GM18526 (cell line): ENCODE measurements around the gene IDH3B.

Source experiments
- POLR2A ChIP-seq: IDR thresholded peaks from 3 replicates; pipeline ENCODE4 v1.6.1; 2011; ENCODE audit not compliant: insufficient read length; ENCODE audit errors: extremely low read depth

Gene IDH3B

DNA sequence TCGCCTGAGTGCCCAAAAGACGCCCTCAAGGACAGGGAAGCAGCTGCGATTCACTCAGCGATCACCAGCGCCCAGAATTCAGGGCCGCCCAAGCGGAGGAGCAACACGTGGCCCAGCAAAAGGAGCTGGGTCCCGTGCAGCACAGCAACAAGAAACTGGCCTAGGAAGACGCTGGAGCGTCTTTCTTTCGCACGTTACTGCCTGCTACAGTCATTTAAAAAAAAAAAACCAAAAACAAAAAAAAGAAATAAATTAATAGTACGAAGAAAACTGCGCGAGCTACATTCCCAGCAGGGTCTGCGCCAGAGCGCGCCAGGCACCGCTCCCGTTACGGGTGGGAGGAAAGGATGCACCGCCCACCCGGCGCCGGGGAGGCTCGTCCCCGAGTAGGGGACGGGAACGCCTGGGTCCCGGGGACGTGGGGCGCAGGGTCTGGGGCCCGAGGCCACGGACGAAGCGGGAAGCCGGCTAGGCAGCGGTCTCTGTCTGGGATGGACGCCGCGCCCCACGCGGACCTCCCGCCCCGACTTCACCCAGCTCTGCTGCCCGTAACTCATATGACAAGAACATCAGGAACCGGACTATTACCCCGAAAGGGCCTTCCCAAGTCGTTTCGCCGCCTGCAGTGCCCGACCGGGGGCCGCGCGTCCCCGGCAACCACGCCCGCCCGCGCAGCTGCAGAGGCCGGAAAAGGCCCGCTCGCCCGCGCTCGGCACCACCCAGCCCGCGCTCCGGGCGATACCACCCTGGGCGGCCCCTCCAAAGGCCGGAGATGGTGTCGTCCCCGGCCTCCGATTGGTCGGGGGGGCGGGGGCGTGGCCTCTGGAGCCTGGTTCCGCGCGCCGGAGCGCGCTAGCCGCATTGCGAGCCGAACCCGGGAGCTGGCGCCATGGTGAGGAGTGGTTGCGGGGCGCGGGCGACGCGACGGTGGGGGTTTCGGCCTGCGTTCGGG is 12.0 kb downstream of the IDH3B start, which contains the start of gene NOP56:
Gene NOP56 (plus strand): TSS at position 861 of the 952 bp plus-strand sequence. CDS start 29 bp downstream, at position 890.
- peak; percentile 98 for TF ChIP-seq POLR2A

DNA sequence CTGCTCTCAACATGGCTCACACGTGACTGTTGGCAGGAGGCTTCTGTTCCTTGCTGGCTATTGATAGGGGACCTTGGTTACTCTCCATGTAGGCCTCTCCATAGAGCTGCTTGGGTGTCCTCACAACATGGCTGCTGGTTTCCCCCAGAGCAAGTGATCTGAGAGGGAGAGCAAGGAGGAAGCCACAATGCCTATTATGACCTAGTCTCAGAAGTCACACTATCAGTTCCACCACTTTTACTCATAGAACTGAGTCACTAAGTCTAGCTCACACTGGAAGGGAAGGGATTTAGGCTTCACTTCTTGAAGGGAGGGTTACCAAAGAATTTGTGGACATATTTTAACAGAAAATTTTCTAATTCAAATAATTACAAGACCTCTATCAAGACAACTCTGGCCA is 20.3 kb downstream of the IDH3B start:
- TF ChIP-seq POLR2A, result no peak

DNA sequence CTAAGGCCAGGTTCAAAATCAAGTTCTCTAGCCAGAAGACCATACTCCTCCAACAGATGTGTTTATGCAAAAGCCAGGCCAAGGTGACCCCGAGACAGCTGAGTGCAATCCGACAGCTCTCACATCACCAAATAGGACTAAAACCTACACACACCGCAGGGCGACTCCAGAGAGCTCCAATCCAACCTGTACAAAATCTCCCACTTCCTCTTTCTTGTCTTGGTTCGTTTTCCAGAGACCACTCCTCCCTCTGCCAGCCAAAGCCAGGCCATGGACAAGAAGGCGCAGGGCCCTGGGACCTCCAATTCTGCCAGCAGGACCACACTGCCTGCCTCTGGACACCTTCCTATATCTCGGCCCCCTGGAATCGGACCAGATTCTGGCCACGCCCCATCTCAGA is 23.1 kb downstream of the IDH3B start:
- no peak for TF ChIP-seq POLR2A

DNA sequence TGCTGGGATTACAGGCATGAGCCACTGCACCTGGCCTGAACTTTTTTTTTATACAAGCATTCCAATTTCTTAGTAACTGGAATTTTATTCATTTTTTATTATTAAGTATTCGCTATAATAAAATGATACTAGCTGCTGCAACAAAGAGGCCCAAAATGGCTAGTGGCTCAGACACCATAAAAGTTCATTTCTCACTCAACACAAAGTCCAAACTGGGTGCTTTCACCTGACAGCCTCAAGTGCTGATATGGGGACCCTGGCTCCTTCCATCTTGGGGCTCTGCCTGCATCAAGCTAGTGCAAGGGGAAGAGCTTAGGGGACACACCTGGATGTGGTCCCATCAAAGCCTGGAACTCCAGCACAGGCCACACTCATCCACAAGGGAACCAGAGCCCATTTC is 23.8 kb downstream of the IDH3B start:
- no peak for TF ChIP-seq POLR2A

DNA sequence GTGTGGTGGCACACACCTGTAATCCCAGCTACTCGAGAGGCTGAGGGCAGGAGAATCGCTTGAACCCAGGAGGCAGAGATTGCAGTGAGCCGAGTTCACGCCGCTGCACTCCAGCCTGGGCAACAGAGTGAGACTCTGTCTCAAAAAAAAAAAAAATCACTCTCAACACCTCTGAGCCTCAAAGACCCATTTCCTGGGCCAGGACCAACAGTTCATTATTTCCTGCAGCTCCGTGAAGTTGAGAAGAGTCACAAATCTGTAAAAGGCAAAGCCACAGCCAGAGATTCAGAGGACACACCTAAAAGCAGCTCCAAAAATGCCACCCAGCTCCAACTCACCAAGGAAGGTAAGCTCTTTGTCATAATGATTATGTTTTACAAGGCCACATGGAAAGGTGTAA is 26.8 kb downstream of the IDH3B start:
- no peak for TF ChIP-seq POLR2A

DNA sequence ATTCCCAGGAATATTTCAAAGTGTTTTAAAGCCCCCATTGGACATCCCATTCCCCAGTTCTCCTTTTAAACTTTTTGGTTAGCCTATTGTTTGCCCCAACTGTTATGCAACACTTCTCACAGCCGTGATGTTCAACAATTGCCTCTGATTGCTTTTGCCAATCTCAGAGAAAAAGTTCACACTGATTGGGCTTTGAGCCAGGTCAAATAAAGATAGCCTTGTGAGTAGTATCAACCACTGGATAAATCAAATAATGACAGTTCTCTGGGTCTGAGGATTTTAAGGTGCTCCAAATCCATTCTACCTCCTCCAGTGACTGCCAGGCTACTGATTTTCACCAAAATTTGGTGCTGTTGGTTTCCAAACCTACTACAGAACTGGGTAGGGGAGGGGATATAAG is 30.6 kb downstream of the IDH3B start:
- no peak for TF ChIP-seq POLR2A

DNA sequence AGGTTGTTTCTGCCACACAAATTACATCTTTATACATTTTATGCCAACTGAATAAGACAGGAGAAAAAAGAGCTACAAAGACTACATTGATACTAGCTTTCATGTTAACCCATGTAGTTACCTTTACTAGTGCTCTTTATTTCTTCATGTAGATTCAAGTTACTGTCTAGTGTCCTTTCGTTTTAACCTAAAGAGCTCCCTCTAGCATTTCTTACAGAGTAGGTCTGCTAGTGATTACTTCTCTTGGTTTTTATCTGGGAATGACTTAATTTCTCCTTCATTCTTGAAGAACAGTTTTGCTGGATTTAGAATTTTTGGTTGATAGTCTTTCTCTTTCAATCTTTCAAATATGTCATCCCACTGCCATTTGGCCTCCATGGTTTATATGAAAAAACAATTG is 32.8 kb downstream of the IDH3B start:
- no peak for TF ChIP-seq POLR2A

DNA sequence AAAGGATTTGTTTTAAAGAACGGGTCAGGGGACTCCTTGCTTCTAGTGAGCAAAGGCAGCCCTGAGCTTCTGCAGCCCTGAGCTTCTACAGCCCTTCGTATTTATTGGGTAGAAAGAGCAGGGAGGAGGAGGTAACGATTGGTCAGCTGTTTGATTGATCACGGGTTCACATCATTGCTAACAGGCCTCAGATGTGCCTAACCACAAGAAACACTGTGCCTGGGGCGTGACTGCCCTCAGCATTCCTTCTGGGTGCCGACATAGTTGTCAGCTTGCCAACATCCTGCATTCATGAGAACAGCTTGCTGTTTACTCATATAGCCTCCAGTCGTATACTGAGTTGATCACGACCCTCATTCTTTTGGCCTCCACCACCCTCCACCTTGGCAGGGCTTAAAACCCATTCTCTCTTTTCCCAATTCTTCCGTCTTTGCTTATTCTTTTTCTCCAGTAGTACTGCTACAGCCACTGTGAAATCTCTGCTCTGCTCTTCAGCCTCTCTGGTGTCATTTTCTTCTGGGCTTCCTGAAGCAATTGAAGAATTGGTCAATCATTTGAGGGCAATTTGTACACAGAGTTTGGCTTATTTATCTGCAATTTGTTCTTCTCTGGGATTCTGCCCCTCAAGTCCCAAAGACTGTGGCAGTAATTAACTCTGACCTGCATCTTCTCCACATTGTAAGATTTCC is 37.0 kb downstream of the IDH3B start:
- no peak for TF ChIP-seq POLR2A

DNA sequence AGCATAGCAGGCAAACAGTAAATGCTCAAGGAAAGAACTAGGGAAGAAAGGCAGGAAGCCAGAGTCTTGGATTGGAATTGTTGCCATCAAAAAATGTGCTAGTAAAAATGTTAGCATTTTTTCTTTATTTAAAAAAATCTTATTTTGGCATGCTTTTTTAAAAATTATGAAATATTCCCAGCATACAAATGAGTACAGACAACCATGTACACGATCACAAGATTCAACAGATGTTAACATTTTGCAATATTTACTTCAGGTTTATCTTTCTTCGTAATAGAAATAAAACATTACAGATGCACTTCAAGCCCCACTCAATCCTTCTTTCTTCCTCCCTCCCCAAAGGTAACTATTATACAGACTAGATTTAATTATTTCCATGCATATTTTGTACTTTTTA is 39.0 kb downstream of the IDH3B start:
- no peak for TF ChIP-seq POLR2A

DNA sequence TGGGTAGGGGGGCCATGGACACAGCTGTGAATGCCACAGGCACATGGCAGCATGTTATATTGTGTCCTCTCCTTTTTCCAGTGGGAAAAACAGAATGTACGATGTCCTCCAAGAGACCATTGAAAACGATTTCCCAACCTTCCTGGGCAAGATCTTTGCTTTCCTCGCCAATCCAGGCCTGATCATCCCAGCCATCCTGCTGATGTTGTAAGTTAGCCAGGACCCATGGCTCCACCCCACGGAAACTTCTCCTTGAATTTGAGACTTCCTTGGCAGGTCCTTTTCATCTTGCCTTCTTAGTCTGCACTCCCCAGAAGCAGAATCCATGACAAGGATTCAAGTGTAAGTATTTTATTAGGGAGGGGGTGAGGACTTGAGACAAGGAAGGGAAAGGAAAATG is 39.8 kb downstream of the IDH3B start:
- no peak for TF ChIP-seq POLR2A

DNA sequence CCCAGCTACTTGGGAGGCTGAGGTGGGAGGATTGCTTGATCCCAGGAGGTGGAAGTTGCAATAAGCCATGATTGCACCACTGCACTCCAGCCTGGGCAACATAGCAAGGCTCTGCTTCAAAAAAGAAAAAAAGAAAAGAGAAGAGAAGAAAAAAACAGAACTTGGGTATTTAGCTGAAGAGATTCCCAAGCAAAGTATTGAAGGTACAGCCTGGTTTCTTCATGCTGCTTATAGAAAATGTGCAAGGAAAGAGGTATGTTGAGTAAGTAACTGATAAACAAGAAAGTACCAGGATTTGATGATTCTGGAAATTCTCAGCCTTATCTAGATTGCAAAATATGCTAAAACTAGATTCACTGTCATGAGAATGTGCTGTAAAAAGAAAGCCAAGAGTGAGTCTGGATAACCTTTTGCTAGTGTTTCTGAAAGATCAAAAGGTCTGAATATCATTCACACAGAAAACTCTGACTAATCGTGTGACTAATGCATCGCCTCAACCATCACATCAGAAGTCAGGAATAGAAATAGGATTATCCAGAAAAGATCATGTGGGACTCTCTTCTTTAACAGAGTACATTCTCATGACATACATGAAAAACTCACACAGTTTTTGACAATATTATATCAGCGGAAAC is 43.9 kb downstream of the IDH3B start:
- no peak for TF ChIP-seq POLR2A

DNA sequence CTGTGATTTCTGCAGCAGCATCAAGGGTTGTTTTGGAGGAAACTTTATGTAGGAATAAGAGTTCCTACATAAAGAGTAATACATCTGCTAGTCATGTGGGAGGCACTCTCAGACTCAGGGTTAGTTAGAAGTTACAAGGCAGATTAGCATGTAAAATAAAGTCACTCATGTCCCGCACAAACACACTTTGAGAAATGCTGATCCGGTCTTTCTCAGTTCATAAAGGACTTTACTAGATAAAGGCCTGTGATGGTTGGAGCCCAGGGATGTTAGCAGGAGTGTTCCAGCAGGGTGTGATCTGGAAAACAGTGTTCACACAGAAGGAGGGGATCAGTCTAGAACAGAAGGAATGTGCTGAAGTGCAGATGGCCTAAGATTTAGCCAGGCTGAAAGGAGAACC is 44.7 kb downstream of the IDH3B start:
- no peak for TF ChIP-seq POLR2A

DNA sequence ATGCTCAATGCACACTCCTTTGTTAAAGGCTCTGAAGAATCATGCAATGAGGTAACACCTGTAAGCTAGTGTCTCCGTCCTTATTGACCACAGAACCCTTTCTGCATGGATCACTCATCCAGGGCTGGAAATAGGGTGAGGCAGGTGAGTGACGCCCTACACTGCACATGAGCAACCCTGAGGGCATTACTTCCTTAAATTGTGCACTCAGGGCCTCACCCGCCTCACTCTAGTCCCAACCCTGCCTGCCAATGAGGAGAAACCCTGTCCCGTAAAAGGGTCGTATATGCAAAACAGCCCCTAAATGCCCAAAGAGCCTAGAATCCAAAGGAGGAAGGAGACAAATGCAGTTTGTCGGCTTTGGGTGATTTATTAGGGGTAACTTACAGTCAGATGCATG is 45.2 kb downstream of the IDH3B start:
- no peak for TF ChIP-seq POLR2A

DNA sequence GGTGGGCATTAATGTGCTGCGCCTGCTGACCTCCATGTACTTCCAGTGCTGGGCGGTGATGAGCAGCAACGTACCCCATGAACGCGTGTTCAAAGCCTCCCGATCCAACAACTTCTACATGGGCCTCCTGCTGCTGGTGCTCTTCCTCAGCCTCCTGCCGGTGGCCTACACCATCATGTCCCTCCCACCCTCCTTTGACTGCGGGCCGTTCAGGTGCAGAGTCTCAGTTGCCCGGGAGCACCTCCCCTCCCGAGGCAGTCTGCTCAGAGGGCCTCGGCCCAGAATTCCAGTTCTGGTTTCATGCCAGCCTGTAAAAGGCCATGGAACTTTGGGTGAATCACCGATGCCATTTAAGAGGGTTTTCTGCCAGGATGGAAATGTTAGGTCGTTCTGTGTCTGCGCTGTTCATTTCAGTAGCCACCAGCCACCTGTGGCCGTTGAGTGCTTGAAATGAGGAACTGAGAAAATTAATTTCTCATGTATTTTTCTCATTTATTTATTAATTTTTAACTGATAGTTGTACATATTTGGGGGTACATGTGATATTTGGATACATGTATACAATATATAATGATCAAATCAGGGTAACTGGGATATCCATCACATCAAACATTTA is 46.8 kb downstream of the IDH3B start:
- no peak for TF ChIP-seq POLR2A

DNA sequence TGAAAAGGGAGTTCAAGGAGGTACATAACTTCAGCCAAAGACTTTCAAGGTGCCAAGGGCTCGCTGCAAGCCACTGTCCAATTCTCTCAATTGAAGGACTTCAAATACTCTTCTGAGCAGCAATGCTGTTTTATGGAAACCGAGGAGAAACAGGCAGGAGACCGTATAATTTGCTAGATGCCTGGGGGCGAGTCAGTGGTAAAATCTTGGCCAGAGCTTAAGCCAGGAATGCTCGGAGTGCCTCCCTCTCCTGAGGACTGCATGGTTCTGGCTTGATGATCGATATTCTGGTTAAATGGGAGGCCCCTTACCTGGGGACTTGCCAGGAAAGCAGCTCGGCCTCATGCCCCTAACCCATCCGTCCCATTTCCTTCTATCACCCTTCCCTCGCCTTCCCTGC is 47.4 kb downstream of the IDH3B start:
- no peak for TF ChIP-seq POLR2A

DNA sequence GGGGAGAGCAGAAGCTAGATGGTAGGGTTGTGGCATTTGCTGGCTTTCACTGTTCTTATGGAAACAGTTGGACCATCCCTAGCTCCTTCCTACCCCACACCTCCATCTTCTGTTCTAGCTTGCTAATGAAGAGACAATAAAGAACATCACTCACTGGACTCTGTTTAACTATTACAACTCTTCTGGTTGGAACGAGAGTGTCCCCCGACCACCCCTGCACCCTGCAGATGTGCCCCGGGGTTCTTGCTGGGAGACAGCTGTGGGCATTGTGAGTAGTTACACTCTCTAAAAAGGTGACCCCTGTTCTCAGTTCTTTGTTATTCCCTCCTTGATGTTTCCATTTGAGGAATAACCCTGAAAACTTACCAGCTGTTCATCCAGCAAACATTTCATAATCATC is 51.9 kb downstream of the IDH3B start:
- TF ChIP-seq POLR2A, result no peak
